Lung (tissue), 12 donors: ENCODE results near the gene SDK1. TPM values are rescaled to one million over a fixed set of nuclear protein-coding genes. Genes with fewer than 3 reads are reported as not detected.

Experiments used
- ATAC-seq: fragments of 200-7000 bp; cut with Tn5 transposase; one replicate; pipeline ENCODE4 v1.9.1; 2020; ENCODE audit warnings: moderate number of reproducible peaks; ENCODE audit not compliant: insufficient read depth, low FRiP score
- DNase-seq, 3 donors: peaks; one replicate each; pipeline ENCODE4 v3.0.0-alpha.2; 2013 to 2017
- H3K27ac ChIP-seq, 2 donors: one replicate each; pipeline ENCODE4 v1.5.1; 2013; ENCODE audit warnings: mild to moderate bottlenecking in 2 of 2, moderate library complexity in 2 of 2, control low read depth in 1 of 2, inconsistent platforms in 1 of 2, low read depth in 1 of 2, low read length in 1 of 2
- H3K27me3 ChIP-seq, 3 donors: one replicate each; pipeline ENCODE4 v1.5.1; 2013; ENCODE audit warnings: low read length in 2 of 3; ENCODE audit not compliant: control insufficient read depth in 3 of 3, insufficient read depth in 3 of 3
- H3K36me3 ChIP-seq, 4 donors: one replicate each; pipeline ENCODE4 v1.5.1; 2013; ENCODE audit warnings: low read length in 4 of 4, mild to moderate bottlenecking in 1 of 4, moderate library complexity in 1 of 4; ENCODE audit not compliant: control insufficient read depth in 4 of 4, insufficient read depth in 4 of 4
- H3K4me1 ChIP-seq, 5 donors: one replicate each; pipeline ENCODE4 v1.5.1; 2013; ENCODE audit warnings: low read length in 5 of 5, mild to moderate bottlenecking in 2 of 5, moderate library complexity in 1 of 5; ENCODE audit not compliant: control insufficient read depth in 5 of 5, insufficient read depth in 5 of 5
- H3K4me3 ChIP-seq: one replicate; pipeline ENCODE4 v1.5.1; 2013; ENCODE audit warnings: mild to moderate bottlenecking, control low read depth, moderate library complexity
- H3K9ac ChIP-seq, 2 donors: one replicate each; pipeline ENCODE4 v1.5.1; 2013; ENCODE audit warnings: low read length in 2 of 2, control low read depth in 1 of 2; ENCODE audit not compliant: insufficient read depth in 1 of 2
- H3K9me3 ChIP-seq, 4 donors: one replicate each; pipeline ENCODE4 v1.5.1; 2013; ENCODE audit warnings: low read length in 3 of 4, mild to moderate bottlenecking in 1 of 4, moderate library complexity in 1 of 4; ENCODE audit not compliant: control insufficient read depth in 4 of 4, insufficient read depth in 3 of 4
- CTCF ChIP-seq: IDR thresholded peaks from 2 replicates; pipeline ENCODE4 v1.5.1; 2012; ENCODE audit warnings: mild to moderate bottlenecking; ENCODE audit errors: control extremely low read depth, extremely low read depth
- WGBS, 2 donors: extraction: QIAGEN DNeasy Blood & Tissue Kit; methylation state at CpG; one replicate each; pipeline ENCODE4 v1.1.7; 2013; 5-methylcytosine and 5-hydroxymethylcytosine counted together
- polyA plus RNA-seq, 2 donors: library from polyadenylated mRNA; stranded (reverse); fragments of 200-250 nt; gene quantifications; one replicate each; pipeline ENCODE4 v1.2.1, GENCODE V29; 2013
- total RNA-seq, 2 donors: library from RNA; depleted of rRNA in 1 of 2; stranded (reverse); fragments of >200 nt in 1 of 2; gene quantifications; one replicate each; pipeline ENCODE4 v1.2.1, GENCODE V29; 2014 to 2021
- donor health status: control.
- donor health status: control.
- donor health status: Bipolar disorder and iron deficiency.
- donor health status: healthy.
- donor health status: DM: yes; HTN: yes; CAD: no.

SDK1 gene
- total and polyA plus RNA-seq, 4 donors = 3.7 to 30.1 (median 12.7) TPM

- DNase-seq = peak; percentile 43 to 88 (median 79)
- ATAC-seq = no peak
- WGBS, 2 donors = 68 to 76% methylated on average over 12 of the region's 12 CpGs
These were observed 424.4 kb downstream of the SDK1 start for GRCh38 chr7:3725155-3726059.

GRCh38 chr7:3730276-3730675 is 429.2 kb downstream of the SDK1 start:
- Histone ChIP-seq H3K9ac (no peak overlapping the region), H3K9me3 (peaks cover 0 to 5% (median 2%) of the 10 kb centered on the region in 4 donors), H3K4me1 (peaks cover 0 to 19% (median 0%) of the 10 kb centered on the region in 5 donors), H3K27ac (no peak overlapping the region), H3K4me3 (no peak overlapping the region), H3K27me3 (no peaks in the 10 kb centered on the region), H3K36me3 (peaks cover 0 to 6% (median 0%) of the 10 kb centered on the region in 4 donors)
- DNase-seq (peak; percentile 73 to 95 (median 92)), ATAC-seq (no peak)
- WGBS, 2 donors = 67 to 79% methylated on average over 3 of the region's 3 CpGs
- no peak for TF ChIP-seq CTCF

More at GRCh38 chr7:3725155-3726059, 424.4 kb downstream of the SDK1 start:
- Histone ChIP-seq H3K36me3 (no peaks in the 10 kb centered on the region), H3K4me1 (peaks cover 0 to 38% (median 3%) of the 10 kb centered on the region in 5 donors), H3K9me3 (no peaks in the 10 kb centered on the region), H3K27me3 (no peaks in the 10 kb centered on the region), H3K4me3 (no peak overlapping the region), H3K27ac (no peak overlapping the region), H3K9ac (no peak overlapping the region)
- no peak for TF ChIP-seq CTCF

GRCh38 chr7:3732395-3733005 is 431.4 kb downstream of the SDK1 start:
- DNase-seq (no peak), ATAC-seq (no peak)
- WGBS, 2 donors = 88 to 91% methylated on average over 9 of the region's 9 CpGs
- Histone ChIP-seq H3K36me3 (peaks cover 0 to 9% (median 0%) of the 10 kb centered on the region in 4 donors), H3K9ac (no peak overlapping the region), H3K27me3 (no peaks in the 10 kb centered on the region), H3K27ac (no peak overlapping the region), H3K4me1 (peaks cover 0 to 7% (median 0%) of the 10 kb centered on the region in 5 donors), H3K9me3 (peaks cover 0 to 8% (median 2%) of the 10 kb centered on the region in 4 donors), H3K4me3 (no peak overlapping the region)
- no peak for TF ChIP-seq CTCF
